ENCODE data around the gene EFTUD2. TPM values are rescaled to one million over a fixed set of nuclear protein-coding genes. Genes with fewer than 3 reads are reported as not detected.

Gene EFTUD2
- total and polyA plus RNA-seq, 2 of the 8 experiments (the other 6 are each of a cell fraction or from before 2014, with no cell fraction given) = 118 to 195 TPM

DNA sequence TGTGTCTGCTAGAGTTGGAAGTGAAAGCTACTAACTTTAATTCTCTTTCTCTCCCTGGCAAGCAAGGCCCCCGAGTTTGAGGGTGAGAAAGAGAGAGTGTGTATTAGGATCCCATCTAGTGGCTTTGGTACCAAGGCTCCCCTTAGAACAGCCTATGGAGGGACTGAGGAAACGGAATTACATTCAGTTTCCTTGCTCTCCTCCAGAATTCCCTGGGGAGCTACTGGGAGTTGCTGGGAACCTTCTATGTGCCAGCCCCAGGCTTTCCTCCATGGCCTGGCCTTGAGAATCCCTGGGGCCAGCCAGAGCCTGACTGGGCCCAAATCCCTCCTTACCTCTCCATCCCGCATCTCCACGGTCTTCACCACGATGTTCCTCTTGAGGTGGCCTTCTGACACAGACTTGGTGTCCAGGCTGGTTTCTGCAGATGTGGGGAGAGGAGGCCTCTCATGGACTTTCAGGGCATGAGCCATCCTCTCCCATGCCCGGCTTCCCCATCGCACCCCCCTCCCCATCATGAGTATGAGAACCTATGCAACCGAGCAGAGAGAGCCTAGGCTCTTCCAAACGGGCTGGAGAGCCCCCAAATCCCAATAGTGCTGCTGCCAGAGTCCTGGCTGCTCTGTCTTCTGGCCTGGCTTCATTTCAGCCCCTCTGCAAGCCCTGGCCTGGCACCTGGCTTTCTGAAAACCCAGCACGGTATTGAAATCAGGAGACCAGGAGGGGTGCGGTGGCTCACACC lies 8.7 kb upstream of the EFTUD2 start (continued):
- no peak for TF ChIP-seq RAD21 (IDR thresholded peaks at IDR 0.05 in 1 of 2, conservative IDR thresholded peaks at IDR 0.05 in 1 of 2; ENCODE audit: low read depth in 2 of 2, low read length in 2 of 2)
- TF ChIP-seq CHD1 (IDR thresholded peaks at IDR 0.05; ENCODE audit: low read depth, low read length) = no peak
- no peak for TF ChIP-seq NANOG (IDR thresholded peaks at IDR 0.05; ENCODE audit: insufficient read depth, low read depth, low read length, poor library complexity, severe bottlenecking)
